Measurements from ENCODE around the gene AHR.
A peak's percentile ranks its signal among the peaks of the same experiment; 100 is the strongest.
"Not testable (repeated sequence)": the region's sequence is repeated elsewhere in the genome, so short reads cannot be mapped to it uniquely, and the experiment has no call there.

Gene AHR

DNA sequence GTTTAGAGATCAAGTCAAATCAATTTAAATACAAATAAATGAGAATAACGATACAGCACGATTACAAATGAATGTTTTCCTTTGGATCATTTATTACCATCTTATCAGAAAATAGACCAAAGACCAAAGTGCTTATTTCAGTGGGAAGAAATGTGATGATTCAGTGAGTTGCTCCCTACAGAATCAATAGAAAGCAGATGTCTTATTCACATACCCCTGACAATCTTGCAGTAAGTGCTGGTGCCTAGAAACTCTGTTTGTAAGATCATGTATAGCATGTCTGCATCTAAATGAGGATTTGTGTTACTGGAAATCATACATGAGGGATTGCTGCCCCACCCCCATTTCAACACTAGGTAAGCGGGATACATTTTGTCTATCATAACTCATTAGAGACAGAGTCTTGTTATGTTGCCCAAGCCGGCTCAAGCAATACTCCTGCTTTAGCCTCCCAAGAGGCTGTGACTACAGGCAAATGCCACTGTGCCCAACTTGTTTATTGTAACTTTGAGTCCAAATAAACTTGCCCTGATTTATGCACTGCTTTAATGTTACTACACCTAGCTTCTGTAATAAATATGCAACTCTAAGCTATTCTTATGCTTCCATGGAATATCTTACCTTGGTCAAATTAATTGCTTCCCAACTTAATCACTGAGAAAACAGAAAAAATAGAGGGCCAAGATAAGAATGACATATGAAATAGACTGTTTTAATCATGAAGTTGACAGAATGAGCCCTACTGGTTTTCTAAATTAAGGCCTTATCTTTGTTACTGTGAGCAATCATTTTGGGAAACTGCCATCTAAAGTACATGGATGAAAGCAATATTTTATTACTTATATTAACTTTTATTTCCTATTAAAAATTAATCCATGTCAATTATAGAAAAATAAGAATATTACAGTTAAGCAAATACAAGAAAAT is 82.5 kb downstream of the AHR start:
- no peak overlapping the region for H3K4me3 ChIP-seq (ENCODE audit: control insufficient read depth, low read depth, low read length)
- DNase-seq (ENCODE audit: low read depth) = peak; percentile 75
- TF ChIP-seq CTCF (conservative IDR thresholded peaks at IDR 0.05; ENCODE audit: control insufficient read depth, insufficient read depth, low read depth, low read length) = no peak

DNA sequence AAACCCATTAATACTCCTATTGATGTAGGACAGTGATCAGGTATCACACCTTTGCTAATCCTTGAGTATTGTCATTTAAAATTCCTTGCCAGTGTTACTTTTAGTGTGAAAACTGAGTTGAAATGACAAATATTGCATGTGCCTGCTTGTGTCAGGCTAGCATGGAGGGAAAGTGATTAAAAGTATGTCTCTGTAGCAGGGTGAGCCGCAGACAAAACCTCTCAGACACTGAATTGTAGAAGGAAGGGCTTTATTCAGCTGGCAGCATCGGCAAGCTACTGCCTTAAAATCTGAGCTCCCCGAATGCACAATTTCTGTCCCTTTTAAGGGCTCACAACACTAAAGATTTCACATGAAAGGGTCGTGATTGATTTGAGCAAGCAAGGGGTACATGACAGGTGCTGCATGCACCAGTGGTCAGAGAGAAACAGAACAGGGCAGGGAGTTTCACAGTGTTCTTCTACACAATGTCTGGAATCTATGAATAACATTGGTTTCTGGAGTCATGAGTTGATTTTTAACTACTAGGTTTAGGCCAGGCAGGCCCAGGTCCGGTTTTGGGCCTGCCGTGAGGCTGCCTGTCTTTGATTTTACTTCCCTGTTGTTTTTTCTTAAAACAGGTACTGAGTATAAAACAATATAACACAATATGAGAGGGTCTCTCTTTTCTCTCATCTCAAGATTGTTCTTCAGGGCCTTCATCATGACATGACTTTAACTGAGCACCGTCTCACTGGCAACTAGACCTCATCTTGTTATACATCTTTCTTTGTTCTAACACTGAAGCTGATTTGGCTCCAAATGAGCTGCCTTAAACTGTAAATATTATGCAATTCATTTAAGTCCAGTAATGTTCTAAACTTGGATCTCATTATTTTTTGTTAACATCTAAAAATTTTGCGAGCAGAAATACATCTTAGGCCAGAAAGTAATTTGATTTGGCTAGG is 84.2 kb downstream of the AHR start:
- H3K4me3 ChIP-seq (ENCODE audit: control insufficient read depth, low read depth, low read length); DNase-seq (ENCODE audit: low read depth): not testable (repeated sequence)

GRCh38 chr7:17384400-17384799 is 85.9 kb downstream of the AHR start:
- no peak for DNase-seq (ENCODE audit: low read depth)
- H3K4me3 ChIP-seq (ENCODE audit: control insufficient read depth, low read depth, low read length) = no peak overlapping the region
- TF ChIP-seq CTCF (conservative IDR thresholded peaks at IDR 0.05; ENCODE audit: control insufficient read depth, insufficient read depth, low read depth, low read length) = no peak

DNA sequence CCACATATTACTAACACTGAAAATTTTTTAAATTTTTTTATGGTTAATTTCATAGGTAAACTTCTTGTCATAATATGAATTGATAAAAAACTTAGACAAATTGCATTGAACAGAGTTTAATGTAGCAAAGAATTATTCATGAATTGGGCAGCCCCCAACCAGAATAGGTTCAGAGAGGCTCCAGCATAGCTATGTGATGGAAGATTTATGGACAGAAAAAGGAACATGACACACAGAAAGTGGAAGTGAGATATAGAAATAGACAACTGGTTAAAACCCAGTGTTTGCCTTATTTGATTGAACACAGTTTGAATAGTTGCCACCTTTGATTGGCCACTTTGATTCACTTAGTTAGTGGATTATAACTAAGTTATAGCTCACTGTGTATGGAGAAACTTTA is 87.2 kb downstream of the AHR start:
- no peak overlapping the region for H3K4me3 ChIP-seq (ENCODE audit: control insufficient read depth, low read depth, low read length)
- no peak for TF ChIP-seq CTCF (conservative IDR thresholded peaks at IDR 0.05; ENCODE audit: control insufficient read depth, insufficient read depth, low read depth, low read length)

DNA sequence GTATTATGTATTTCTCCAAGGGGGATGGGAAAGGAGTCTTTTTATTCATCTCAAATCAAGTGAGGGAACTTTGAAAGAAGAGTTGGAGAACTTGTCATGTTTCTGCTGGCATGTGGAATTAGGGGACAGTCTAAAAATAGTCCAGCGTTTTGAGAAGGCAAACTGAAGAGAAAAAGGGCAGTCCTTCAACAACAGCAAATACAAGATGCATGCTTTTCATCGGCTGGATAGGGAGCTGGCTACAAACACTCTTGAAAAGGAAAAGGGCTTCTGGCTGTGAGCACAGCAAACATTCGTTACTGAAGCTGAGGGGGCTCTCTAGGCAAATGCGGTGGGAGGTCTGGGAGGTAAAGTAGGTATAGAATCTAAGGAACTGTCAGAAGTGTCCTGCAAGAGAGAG is 91.9 kb downstream of the AHR start:
- DNase-seq (ENCODE audit: low read depth) = no peak
- TF ChIP-seq CTCF (conservative IDR thresholded peaks at IDR 0.05; ENCODE audit: control insufficient read depth, insufficient read depth, low read depth, low read length) = no peak
- H3K4me3 ChIP-seq (ENCODE audit: control insufficient read depth, low read depth, low read length) = no peak overlapping the region

More for the DNA sequence above, 87.2 kb downstream of the AHR start:
- DNase-seq (ENCODE audit: low read depth) = no peak

DNA sequence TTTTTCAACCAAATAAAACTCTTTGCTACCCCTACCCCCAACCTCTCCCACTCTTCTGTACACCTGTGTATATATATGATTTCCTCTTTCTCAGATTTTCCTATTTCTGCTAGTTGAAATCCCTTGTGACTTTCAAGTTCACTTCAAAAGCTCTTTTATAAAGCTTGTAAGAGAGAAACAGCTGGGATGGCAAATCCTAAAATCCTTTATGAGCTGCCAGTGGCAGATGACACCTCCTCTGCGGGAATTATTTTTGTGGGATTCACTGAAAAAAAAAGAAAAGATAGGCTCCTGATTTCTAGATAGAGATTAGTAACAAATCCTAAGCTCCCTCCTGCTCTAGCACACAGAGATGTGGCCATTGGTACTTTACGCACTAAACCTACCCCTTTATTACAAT is 92.9 kb downstream of the AHR start:
- no peak for DNase-seq (ENCODE audit: low read depth)
- H3K4me3 ChIP-seq (ENCODE audit: control insufficient read depth, low read depth, low read length) = no peak overlapping the region
- no peak for TF ChIP-seq CTCF (conservative IDR thresholded peaks at IDR 0.05; ENCODE audit: control insufficient read depth, insufficient read depth, low read depth, low read length)

DNA sequence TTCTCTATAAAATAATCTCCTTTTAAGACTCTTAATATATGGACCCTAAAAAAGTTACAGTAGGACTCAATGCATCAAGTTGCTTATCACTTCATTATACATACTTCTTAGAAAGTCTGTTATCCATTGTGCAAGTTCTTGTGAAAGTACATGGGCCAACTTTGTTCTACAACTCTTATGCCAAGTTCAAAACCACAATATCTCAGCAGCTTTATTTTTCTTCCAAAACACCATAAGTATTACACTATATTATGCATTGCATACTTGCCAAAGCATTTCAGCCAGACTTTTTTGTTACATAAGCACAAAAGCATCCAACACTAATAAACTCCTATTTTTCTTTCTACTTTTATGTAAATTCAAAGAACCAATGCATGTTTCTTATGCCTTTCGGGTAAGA is 94.4 kb downstream of the AHR start:
- TF ChIP-seq CTCF (conservative IDR thresholded peaks at IDR 0.05; ENCODE audit: control insufficient read depth, insufficient read depth, low read depth, low read length) = no peak
- DNase-seq (ENCODE audit: low read depth) = peak; percentile 91
- no peak overlapping the region for H3K4me3 ChIP-seq (ENCODE audit: control insufficient read depth, low read depth, low read length)

DNA sequence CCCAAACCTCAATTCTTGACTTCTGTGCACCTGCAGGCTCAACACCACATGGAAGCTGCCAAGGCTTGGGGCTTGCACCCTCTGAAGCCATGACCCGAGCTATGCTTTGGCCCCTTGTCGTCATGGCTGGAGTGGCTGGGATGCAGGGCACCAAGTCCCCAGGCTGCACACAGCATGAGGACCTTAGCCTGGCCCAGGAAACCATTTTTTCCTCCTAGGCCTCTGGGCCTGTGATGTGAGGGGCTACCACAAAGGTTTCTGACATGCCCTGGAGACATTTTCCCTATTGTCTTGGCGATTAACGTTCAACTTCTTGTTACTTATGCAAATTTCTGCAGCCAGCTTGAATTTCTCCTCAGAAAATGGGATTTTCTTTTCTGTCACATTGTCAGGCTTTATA is 96.1 kb downstream of the AHR start:
- H3K4me3 ChIP-seq (ENCODE audit: control insufficient read depth, low read depth, low read length); DNase-seq (ENCODE audit: low read depth): not testable (repeated sequence)
